K562 (cell line): Measurements from ENCODE around the gene IRAG1. TPM values are rescaled to one million over a fixed set of nuclear protein-coding genes. Genes with fewer than 3 reads are reported as not detected.

Source experiments
- ATAC-seq: fragments of 200-7000 bp; cut with Tn5 transposase; 3 replicates; pipeline ENCODE4 v1.9.1; 2020; ENCODE audit warnings: moderate library complexity
- BruUV-seq: library from RNA; stranded (reverse); fragments of 400-500 nt; replicated peaks from 2 replicates; lab custom pipeline; 2021; lab: Mats Ljungman, UMichigan
- CTCF ChIA-PET: fragments of 300-600 bp; formaldehyde crosslinking; extraction: SDS; loops from one replicate; lab custom pipeline; 2021; ENCODE audit warnings: low intra/inter-chr PET ratio; lab: Yijun Ruan, JAX
- POLR2A ChIA-PET: fragments of 300-600, 350-650 bp; sonication (Branson Sonifier 250); formaldehyde crosslinking; extraction: SDS; loops from one replicate; lab custom pipeline; 2021; ENCODE audit warnings: antibody characterized with exemption, inconsistent platforms; lab: Yijun Ruan, JAX
- DNase-seq, 4 experiments: peaks; one replicate each; pipeline versions ENCODE4 v3.0.0 to v3.0.0-alpha.2; 2011 to 2018; ENCODE audit warnings: low spot score in 3 of 4, mixed read lengths in 3 of 4; ENCODE audit errors: extremely low read depth in 1 of 4
- FAIRE-seq: peaks from 2 replicates; lab custom pipeline; 2011; peaks lifted over from hg19 to GRCh38; lab: Jason Lieb, UNC
- H2AFZ ChIP-seq: 2 replicates; pipeline ENCODE4 v1.6.0; 2011; ENCODE audit warnings: low read depth, low read length, control low read depth, inconsistent platforms
- H3K27ac ChIP-seq: fragments of 200-600 bp; 3 replicates; pipeline ENCODE4 v1.8.0; 2011; ENCODE audit warnings: low read depth, mild to moderate bottlenecking, control low read depth, inconsistent platforms, low read length, moderate library complexity, mixed read lengths; ENCODE audit errors: extremely low read depth
- H3K27me3 ChIP-seq, 2 experiments: fragments of 300-600 bp in 1 of 2; 2 replicates in 1 of 2; 3 replicates in 1 of 2; pipeline versions ENCODE4 v1.6.0 to v1.8.0; 2011; ENCODE audit warnings: inconsistent platforms in 2 of 2, low read length in 2 of 2, mild to moderate bottlenecking in 1 of 2, mixed read lengths in 1 of 2, moderate library complexity in 1 of 2; ENCODE audit not compliant: control insufficient read depth in 2 of 2, insufficient read depth in 2 of 2
- H3K36me3 ChIP-seq: fragments of 300-600 bp; 3 replicates; pipeline ENCODE4 v1.8.0; 2011; ENCODE audit warnings: mild to moderate bottlenecking, low read length, inconsistent platforms; ENCODE audit not compliant: control insufficient read depth, insufficient read depth
- H3K4me1 ChIP-seq, 2 experiments: fragments of 200-600 bp in 1 of 2; replicated peaks in 1 of 2; 2 replicates in 1 of 2; 3 replicates in 1 of 2; pipeline versions ENCODE4 v1.5.1 to v1.8.0; 2011; ENCODE audit warnings: inconsistent platforms in 2 of 2, low read length in 2 of 2, mild to moderate bottlenecking in 1 of 2, mixed read lengths in 1 of 2, moderate library complexity in 1 of 2; ENCODE audit not compliant: control insufficient read depth in 2 of 2, insufficient read depth in 2 of 2
- H3K4me2 ChIP-seq: 2 replicates; pipeline ENCODE4 v1.6.1; 2011; ENCODE audit warnings: low read length, control low read depth, inconsistent platforms, mixed read lengths; ENCODE audit not compliant: insufficient read depth
- H3K4me3 ChIP-seq: fragments of 200-600 bp; sonication (generic), shearing (Covaris generic); 2 replicates; pipeline ENCODE4 v1.5.1; 2016; ENCODE audit warnings: control low read depth, inconsistent platforms
- H3K79me2 ChIP-seq: fragments of 200-600 bp; 3 replicates; pipeline ENCODE4 v1.8.0; 2011; ENCODE audit warnings: low read length, inconsistent platforms; ENCODE audit not compliant: control insufficient read depth, insufficient read depth
- H3K9ac ChIP-seq, 2 experiments: 2 replicates each; pipeline versions ENCODE4 v1.6.0 to v1.6.1; 2011; ENCODE audit warnings: low read depth in 2 of 2, low read length in 2 of 2, control low read depth in 1 of 2, inconsistent platforms in 1 of 2, mild to moderate bottlenecking in 1 of 2, mixed read lengths in 1 of 2; ENCODE audit not compliant: insufficient read depth in 1 of 2
- H3K9me1 ChIP-seq: one replicate; pipeline ENCODE4 v1.6.0; 2011; ENCODE audit warnings: inconsistent platforms, mild to moderate bottlenecking, low read length, moderate library complexity; ENCODE audit not compliant: control insufficient read depth, insufficient read depth
- H3K9me3 ChIP-seq: replicated peaks from 2 replicates; pipeline ENCODE4 v1.5.1; 2011; ENCODE audit warnings: low read depth, low read length, inconsistent platforms; ENCODE audit not compliant: control insufficient read depth, insufficient read depth
- H4K20me1 ChIP-seq: replicated peaks from 2 replicates; pipeline ENCODE4 v1.6.1; 2011; ENCODE audit warnings: low read length, inconsistent platforms, mixed read lengths; ENCODE audit not compliant: control insufficient read depth, insufficient read depth
- CC2D1A ChIP-seq: fragments of 450-650 bp; IDR thresholded peaks from 2 replicates; pipeline ENCODE4 v1.6.1; 2017; ENCODE audit warnings: mild to moderate bottlenecking
- HMGN3 ChIP-seq: IDR thresholded peaks from 2 replicates; pipeline ENCODE4 v1.6.1; 2011; ENCODE audit warnings: borderline replicate concordance, low read depth, mild to moderate bottlenecking, mixed read lengths, low read length; ENCODE audit not compliant: insufficient read length; ENCODE audit errors: extremely low read depth
- KAT7 ChIP-seq: sonication (generic); formaldehyde crosslinking; IDR thresholded peaks from 2 replicates; pipeline ENCODE4 v1.8.0; 2022; ENCODE audit warnings: missing genetic modification reagents, mild to moderate bottlenecking, borderline replicate concordance
- MYC ChIP-seq, 2 experiments: fragments of 250-450 bp in 1 of 2; sonication (Bioruptor Pico) in 1 of 2; IDR thresholded peaks; 2 replicates each; pipeline versions ENCODE4 v1.5.1 to v1.6.1; 2012 to 2021; ENCODE audit warnings: low read depth in 2 of 2, borderline replicate concordance in 1 of 2, improper control_type of control experiment in 1 of 2, low read length in 1 of 2, mild to moderate bottlenecking in 1 of 2, moderate library complexity in 1 of 2
- SRF ChIP-seq, 2 experiments: fragments of 250-450, 450-650 bp in 1 of 2; sonication (Bioruptor Pico) in 1 of 2; sonication (generic) in 1 of 2; formaldehyde crosslinking; IDR thresholded peaks; 2 replicates each; pipeline versions ENCODE4 v1.5.0 to v1.5.1; 2020 to 2022; ENCODE audit warnings: mild to moderate bottlenecking in 1 of 2, missing genetic modification reagents in 1 of 2
- ZNF212 ChIP-seq: fragments of 450-650 bp; formaldehyde crosslinking; IDR thresholded peaks from 2 replicates; pipeline ENCODE4 v1.4.0; 2020; ENCODE audit warnings: mild to moderate bottlenecking
- ZNF699 ChIP-seq: fragments of 250-450 bp; sonication (Bioruptor Pico); IDR thresholded peaks from 2 replicates; pipeline ENCODE4 v1.8.0; 2021; ENCODE audit warnings: mild to moderate bottlenecking, moderate library complexity; ENCODE audit not compliant: insufficient replicate concordance
- ZNF778 ChIP-seq: fragments of 450-650 bp; formaldehyde crosslinking; IDR thresholded peaks from 2 replicates; pipeline ENCODE4 v1.4.0; 2020; ENCODE audit warnings: mild to moderate bottlenecking, moderate library complexity
- WGBS: fragments of 100-300 bp; shearing (Covaris generic); methylation state at CpG from one replicate; pipeline ENCODE4 v1.1.6; 2016; ENCODE audit warnings: low coverage, mixed read lengths; ENCODE audit not compliant: insufficient coverage; ENCODE audit errors: missing lambda C conversion rate; 5-methylcytosine and 5-hydroxymethylcytosine counted together
- in situ Hi-C: fragments of 300-500 bp; cut with MboI; formaldehyde crosslinking; loops from 4 replicates; pipeline ENCODE4 v1.15.0; 2018; ENCODE audit warnings: inconsistent platforms, mixed read lengths
- intact Hi-C: fragments of 100-400 bp; cut with micrococcal nuclease; formaldehyde crosslinking; loops from 2 replicates; pipeline ENCODE4 v1.14.2; 2022
- polyA plus RNA-seq, 8 experiments: library from polyadenylated mRNA; depleted of rRNA in 4 of 8; stranded (reverse) in 5 of 8; unstranded in 3 of 8; fragments of >200 nt; fragmentation: Nextera tagmentation in 2 of 8; fragmentation: Illumina TruSeq in 1 of 8; extraction: Ambion mirVana in 2 of 8; extraction: Trizol in 1 of 8; gene quantifications; 2 replicates each; pipeline versions ENCODE4 v1.2.1 to v1.2.3, GENCODE V29; 2011 to 2014; ENCODE audit warnings: inconsistent platforms in 1 of 8, missing spikeins in 1 of 8
- total RNA-seq, 7 experiments: library from RNA; depleted of rRNA in 6 of 7; stranded (reverse); fragments of >200 nt in 6 of 7; fragmentation: Illumina TruSeq in 2 of 7; extraction: Trizol in 2 of 7; gene quantifications; 2 replicates each; pipeline versions ENCODE4 v1.2.1 to v1.2.3, GENCODE V29; 2011 to 2021; ENCODE audit warnings: low replicate concordance in 1 of 7
- TF ChIP-seq, protein P1 (sequence below): sonication (generic); formaldehyde crosslinking; IDR thresholded peaks from 2 replicates; pipeline ENCODE4 v1.8.0; 2022; ENCODE audit warnings: mild to moderate bottlenecking, missing genetic modification reagents
- TF ChIP-seq, protein P2 (sequence below): conservative IDR thresholded peaks from 2 replicates; pipeline ENCODE4 v1.6.1; 2011; ENCODE audit warnings: low read depth, mild to moderate bottlenecking, low read length; ENCODE audit not compliant: control insufficient read depth

The IRAG1 gene
- total and polyA plus RNA-seq, 9 of the 15 experiments (the other 6 are each of a cell fraction or from before 2014, with no cell fraction given), result 0.01 to 0.22 (median 0.09) TPM; not detected in 1

DNA sequence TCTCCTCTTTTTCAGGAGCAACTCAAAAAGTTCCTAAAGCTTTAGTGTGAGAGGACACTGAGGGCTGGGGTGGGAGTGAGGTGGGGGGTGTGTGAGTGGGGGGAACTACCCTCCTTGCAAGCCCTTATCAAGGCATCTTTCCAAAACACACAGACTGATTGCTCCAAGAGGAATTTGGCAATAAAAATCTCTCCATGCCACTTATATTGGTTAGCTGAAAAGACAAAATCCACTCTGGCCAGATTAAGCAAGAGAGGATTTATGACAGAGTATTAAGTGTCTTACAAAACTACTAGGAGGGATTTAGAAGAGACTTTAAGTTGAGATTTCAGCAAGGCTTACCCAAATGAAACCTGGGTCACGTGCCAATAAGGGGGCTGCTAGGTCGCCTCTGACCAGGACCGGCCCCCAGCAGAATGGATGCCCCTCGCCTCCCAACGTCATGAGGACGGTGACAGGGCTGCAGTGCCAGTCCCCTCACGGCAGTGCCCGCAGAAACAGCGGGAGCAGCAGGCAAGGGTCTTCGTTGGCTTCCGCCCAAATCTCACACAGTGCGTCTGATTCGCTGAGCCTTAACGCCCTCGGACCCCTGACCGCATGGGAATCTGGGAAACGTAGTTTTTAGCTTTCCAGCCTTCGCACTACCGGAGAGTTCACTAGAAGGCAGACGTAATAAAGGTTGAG lies 35.4 kb upstream of the IRAG1 start:
- Histone ChIP-seq H3K4me3 (no peak overlapping the region), H3K79me2 (no peaks in the 10 kb centered on the region), H3K9ac (0 out of 4 replicates have a peak overlapping the region, but pooled peaks of 1 of the 2 experiments have one; percentile 28), H3K9me1 (no peaks in the 10 kb centered on the region), H3K9me3 (no peaks in the 10 kb centered on the region), H2AFZ (no peak overlapping the region), H3K36me3 (no peaks in the 10 kb centered on the region), H3K4me2 (no peak overlapping the region), H4K20me1 (no peaks in the 10 kb centered on the region), H3K27me3 (no peaks in the 10 kb centered on the region; a peak in 1 of 5 replicates), H3K27ac (no peak overlapping the region), H3K4me1 (peaks cover 0 to 6% of the 10 kb centered on the region in 2 experiments; a peak in 4 of 5 replicates)
- intact Hi-C loops (no loop called here), in situ Hi-C loops (loop anchor here (5.0 to 25.0 kb wide), 3 partner anchors 107 to 517 kb away; no protein-coding TSS in a partner anchor)
- ChIA-PET CTCF (no interaction called here), POLR2A (interaction anchor here (0.7 to 1.1 kb wide), 2 partner anchors 13 to 332 kb away, joined by 3 read pairs; no protein-coding TSS in a partner anchor)
- ATAC-seq, result no peak
- DNase-seq, result no peak
- WGBS, result 60% methylated on average over 20 of the region's 20 CpGs
- no TSS peak for BruUV-seq
- TF ChIP-seq ZNF778 (CRISPR knock-in tag) (no peak), MYC (IDR thresholded peaks at IDR 0.05; ENCODE audit: low read depth, low read length) (no peak), MYC (CRISPR knock-in tag; IDR thresholded peaks at IDR 0.05; ENCODE audit: borderline replicate concordance, low read depth) (no peak), HMGN3 (no peak), ZNF699 (CRISPR knock-in tag) (no peak), SRF (CRISPR knock-in tag; IDR thresholded peaks at IDR 0.05) (no peak), ZNF212 (CRISPR knock-in tag) (no peak), CC2D1A (no peak), KAT7 (no peak)
- TF ChIP-seq, protein P1, sequence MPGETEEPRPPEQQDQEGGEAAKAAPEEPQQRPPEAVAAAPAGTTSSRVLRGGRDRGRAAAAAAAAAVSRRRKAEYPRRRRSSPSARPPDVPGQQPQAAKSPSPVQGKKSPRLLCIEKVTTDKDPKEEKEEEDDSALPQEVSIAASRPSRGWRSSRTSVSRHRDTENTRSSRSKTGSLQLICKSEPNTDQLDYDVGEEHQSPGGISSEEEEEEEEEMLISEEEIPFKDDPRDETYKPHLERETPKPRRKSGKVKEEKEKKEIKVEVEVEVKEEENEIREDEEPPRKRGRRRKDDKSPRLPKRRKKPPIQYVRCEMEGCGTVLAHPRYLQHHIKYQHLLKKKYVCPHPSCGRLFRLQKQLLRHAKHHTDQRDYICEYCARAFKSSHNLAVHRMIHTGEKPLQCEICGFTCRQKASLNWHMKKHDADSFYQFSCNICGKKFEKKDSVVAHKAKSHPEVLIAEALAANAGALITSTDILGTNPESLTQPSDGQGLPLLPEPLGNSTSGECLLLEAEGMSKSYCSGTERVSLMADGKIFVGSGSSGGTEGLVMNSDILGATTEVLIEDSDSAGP (CRISPR knock-in tag), result no peak
- TF ChIP-seq, protein P2, sequence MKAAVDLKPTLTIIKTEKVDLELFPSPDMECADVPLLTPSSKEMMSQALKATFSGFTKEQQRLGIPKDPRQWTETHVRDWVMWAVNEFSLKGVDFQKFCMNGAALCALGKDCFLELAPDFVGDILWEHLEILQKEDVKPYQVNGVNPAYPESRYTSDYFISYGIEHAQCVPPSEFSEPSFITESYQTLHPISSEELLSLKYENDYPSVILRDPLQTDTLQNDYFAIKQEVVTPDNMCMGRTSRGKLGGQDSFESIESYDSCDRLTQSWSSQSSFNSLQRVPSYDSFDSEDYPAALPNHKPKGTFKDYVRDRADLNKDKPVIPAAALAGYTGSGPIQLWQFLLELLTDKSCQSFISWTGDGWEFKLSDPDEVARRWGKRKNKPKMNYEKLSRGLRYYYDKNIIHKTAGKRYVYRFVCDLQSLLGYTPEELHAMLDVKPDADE, result no peak
- FAIRE-seq, result no peak
